Hepatocyte (in vitro differentiated cells): Measurements from ENCODE around the gene PLEK2. TPM values are rescaled to one million over a fixed set of nuclear protein-coding genes. Genes with fewer than 3 reads are reported as not detected.
A peak's percentile ranks its signal among the peaks of the same experiment; 100 is the strongest.

ENCODE experiments used
- DNase-seq: peaks from one replicate; pipeline ENCODE4 v3.0.0-alpha.2; 2016; ENCODE audit warnings: low spot score
- H2AFZ ChIP-seq: fragments of 200-600 bp; sonication (generic); 2 replicates; pipeline ENCODE4 v1.6.0; 2016; ENCODE audit warnings: antibody characterized with exemption, mild to moderate bottlenecking
- H3K27ac ChIP-seq: fragments of 200-600 bp; sonication (generic); 2 replicates; pipeline ENCODE4 v1.5.1; 2016; ENCODE audit warnings: mild to moderate bottlenecking
- H3K27me3 ChIP-seq: fragments of 200-600 bp; sonication (generic); 2 replicates; pipeline ENCODE4 v1.6.1; 2016
- H3K36me3 ChIP-seq: fragments of 200-600 bp; sonication (generic); replicated peaks from 2 replicates; pipeline ENCODE4 v1.5.1; 2016; ENCODE audit warnings: low read depth; ENCODE audit not compliant: insufficient read depth
- H3K4me1 ChIP-seq: fragments of 200-600 bp; sonication (generic); 2 replicates; pipeline ENCODE4 v1.5.1; 2016; ENCODE audit warnings: mild to moderate bottlenecking, moderate library complexity; ENCODE audit not compliant: insufficient read depth
- H3K4me2 ChIP-seq: fragments of 200-600 bp; sonication (generic); 2 replicates; pipeline ENCODE4 v1.6.0; 2016
- H3K4me3 ChIP-seq: fragments of 200-600 bp; sonication (generic); 2 replicates; pipeline ENCODE4 v1.5.1; 2016; ENCODE audit warnings: mild to moderate bottlenecking
- H3K79me2 ChIP-seq: fragments of 200-600 bp; sonication (generic); 2 replicates; pipeline ENCODE4 v1.6.0; 2017; ENCODE audit warnings: mild to moderate bottlenecking
- H3K9me2 ChIP-seq: fragments of 200-600 bp; sonication (generic); replicated peaks from 2 replicates; pipeline ENCODE4 v1.6.0; 2017; ENCODE audit warnings: mild to moderate bottlenecking; ENCODE audit not compliant: insufficient read depth
- H3K9me3 ChIP-seq: fragments of 200-600 bp; sonication (generic); 2 replicates; pipeline ENCODE4 v1.5.1; 2016; ENCODE audit warnings: low read depth, mild to moderate bottlenecking
- H4K20me1 ChIP-seq: fragments of 200-600 bp; sonication (generic); 2 replicates; pipeline ENCODE4 v1.6.0; 2016; ENCODE audit warnings: mild to moderate bottlenecking; ENCODE audit not compliant: insufficient read depth, poor library complexity, severe bottlenecking
- EZH2 ChIP-seq: fragments of 200-600 bp; sonication (generic); IDR thresholded peaks from 2 replicates; pipeline ENCODE4 v1.6.1; 2016; ENCODE audit warnings: antibody characterized with exemption, mild to moderate bottlenecking, borderline replicate concordance
- EZH2phosphoT487 ChIP-seq: fragments of 200-600 bp; sonication (generic); IDR thresholded peaks from one replicate; pipeline ENCODE4 v1.6.1; 2018; ENCODE audit warnings: antibody characterized with exemption, mild to moderate bottlenecking, low read depth, moderate library complexity; ENCODE audit not compliant: unreplicated experiment, severe bottlenecking
- WGBS: methylation state at CpG from one replicate; pipeline ENCODE4 v1.1.6; 2016; ENCODE audit warnings: low lambda C conversion rate; ENCODE audit errors: missing lambda C conversion rate; 5-methylcytosine and 5-hydroxymethylcytosine counted together
- polyA plus RNA-seq: library from polyadenylated mRNA; unstranded; fragments of >200 nt; fragmentation: Nextera tagmentation; extraction: Ambion mirVana; gene quantifications from 2 replicates; pipeline ENCODE4 v1.2.1, GENCODE V29; 2016
- total RNA-seq: library from RNA; depleted of rRNA; stranded (reverse); fragments of >200 nt; gene quantifications from 2 replicates; pipeline ENCODE4 v1.2.3, GENCODE V29; 2014
- TF ChIP-seq, protein P1 (sequence below): fragments of 200-600 bp; sonication (generic); IDR thresholded peaks from 2 replicates; pipeline ENCODE4 v1.5.1; 2016; ENCODE audit warnings: antibody characterized with exemption, mild to moderate bottlenecking; ENCODE audit not compliant: poor library complexity

The PLEK2 gene
- total and polyA plus RNA-seq, 2 experiments from 2014 or later, result 4.8 to 14.6 TPM

DNA sequence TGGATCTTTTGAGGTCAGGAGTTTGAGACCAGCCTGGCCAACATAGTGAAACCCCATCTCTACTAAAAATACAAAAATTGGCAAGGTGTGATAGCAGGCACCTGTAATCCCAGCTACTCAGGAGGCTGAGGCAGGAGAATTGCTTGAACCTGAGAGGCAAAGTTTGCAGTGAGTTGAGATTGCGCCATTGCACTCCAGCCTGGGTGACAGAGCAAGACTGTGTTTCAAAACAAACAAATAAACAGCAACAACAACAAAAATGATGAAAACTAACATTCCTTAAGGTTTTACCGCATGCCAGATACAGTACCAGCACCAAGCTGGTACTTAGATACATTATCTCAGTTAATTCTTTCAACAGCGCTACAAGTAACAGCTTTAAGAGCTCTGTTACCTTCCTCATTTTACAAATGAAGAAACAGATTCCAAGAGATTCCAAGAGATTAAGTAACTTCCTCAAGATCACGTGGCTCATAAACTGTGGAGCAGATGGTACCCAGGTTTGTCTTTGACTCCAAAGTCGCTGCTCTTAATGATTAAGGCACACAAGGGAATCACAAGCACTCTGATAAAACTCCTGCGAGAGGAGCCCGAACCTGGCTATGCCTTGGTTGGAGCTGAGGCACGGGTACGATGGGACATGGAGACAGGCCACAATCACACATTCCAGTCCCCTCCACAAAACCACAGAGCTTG is 17.7 kb upstream of the PLEK2 start:
- WGBS, result 60% methylated on average over 9 of the region's 9 CpGs
- Histone ChIP-seq H3K27ac (peak overlapping the region; percentile 88), H3K4me3 (no peak overlapping the region), H3K9me2 (no peaks in the 10 kb centered on the region), H3K9me3 (no peaks in the 10 kb centered on the region), H3K4me2 (no peak overlapping the region), H3K27me3 (no peaks in the 10 kb centered on the region), H3K79me2 (no peaks in the 10 kb centered on the region), H3K4me1 (peaks cover 30% of the 10 kb centered on the region), H4K20me1 (no peaks in the 10 kb centered on the region), H2AFZ (no peak overlapping the region), H3K36me3 (no peaks in the 10 kb centered on the region)
- TF ChIP-seq EZH2, result no peak
- TF ChIP-seq EZH2phosphoT487, result no peak
- TF ChIP-seq, protein P1, sequence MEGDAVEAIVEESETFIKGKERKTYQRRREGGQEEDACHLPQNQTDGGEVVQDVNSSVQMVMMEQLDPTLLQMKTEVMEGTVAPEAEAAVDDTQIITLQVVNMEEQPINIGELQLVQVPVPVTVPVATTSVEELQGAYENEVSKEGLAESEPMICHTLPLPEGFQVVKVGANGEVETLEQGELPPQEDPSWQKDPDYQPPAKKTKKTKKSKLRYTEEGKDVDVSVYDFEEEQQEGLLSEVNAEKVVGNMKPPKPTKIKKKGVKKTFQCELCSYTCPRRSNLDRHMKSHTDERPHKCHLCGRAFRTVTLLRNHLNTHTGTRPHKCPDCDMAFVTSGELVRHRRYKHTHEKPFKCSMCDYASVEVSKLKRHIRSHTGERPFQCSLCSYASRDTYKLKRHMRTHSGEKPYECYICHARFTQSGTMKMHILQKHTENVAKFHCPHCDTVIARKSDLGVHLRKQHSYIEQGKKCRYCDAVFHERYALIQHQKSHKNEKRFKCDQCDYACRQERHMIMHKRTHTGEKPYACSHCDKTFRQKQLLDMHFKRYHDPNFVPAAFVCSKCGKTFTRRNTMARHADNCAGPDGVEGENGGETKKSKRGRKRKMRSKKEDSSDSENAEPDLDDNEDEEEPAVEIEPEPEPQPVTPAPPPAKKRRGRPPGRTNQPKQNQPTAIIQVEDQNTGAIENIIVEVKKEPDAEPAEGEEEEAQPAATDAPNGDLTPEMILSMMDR, result no peak
- no peak for DNase-seq

DNA sequence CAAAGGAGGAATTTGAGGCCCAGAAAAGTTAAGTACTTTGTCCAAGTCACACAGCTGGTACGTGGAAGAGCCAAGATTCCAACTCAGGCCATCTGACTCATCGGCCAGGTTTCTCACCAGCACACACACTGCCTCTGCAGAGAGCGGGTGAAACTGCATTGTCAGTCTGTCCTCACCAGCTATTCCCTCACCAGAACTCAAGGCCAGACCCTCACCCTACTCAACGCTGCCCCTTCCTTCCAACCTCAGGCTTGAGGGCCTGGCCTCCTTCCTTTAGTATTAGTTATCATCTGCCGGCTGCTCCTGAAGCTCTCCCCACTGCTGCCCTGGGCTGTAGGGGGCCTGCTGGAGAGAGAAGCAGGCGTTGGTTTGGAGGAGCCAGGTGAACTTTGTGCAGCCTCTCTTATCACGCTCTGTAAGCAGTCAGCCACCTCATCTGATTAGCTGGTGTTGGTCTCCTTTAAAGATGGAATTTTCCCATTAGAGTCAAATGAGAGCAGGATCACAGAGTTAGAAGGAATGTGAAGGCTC is 16.6 kb upstream of the PLEK2 start:
- Histone ChIP-seq H3K79me2 (no peaks in the 10 kb centered on the region), H3K27me3 (no peaks in the 10 kb centered on the region), H3K27ac (peak overlapping the region; percentile 88), H3K4me2 (peak overlapping the region; percentile 48), H3K4me3 (no peak overlapping the region), H3K9me3 (no peaks in the 10 kb centered on the region), H2AFZ (peak overlapping the region; percentile 39), H3K9me2 (no peaks in the 10 kb centered on the region), H4K20me1 (no peaks in the 10 kb centered on the region), H3K4me1 (peaks cover 30% of the 10 kb centered on the region), H3K36me3 (no peaks in the 10 kb centered on the region)
- 46% methylated on average over 7 of the region's 7 CpGs for WGBS
- no peak for TF ChIP-seq EZH2phosphoT487
- TF ChIP-seq, protein P1, result peak; percentile 17
- peak; percentile 74 for DNase-seq

DNA sequence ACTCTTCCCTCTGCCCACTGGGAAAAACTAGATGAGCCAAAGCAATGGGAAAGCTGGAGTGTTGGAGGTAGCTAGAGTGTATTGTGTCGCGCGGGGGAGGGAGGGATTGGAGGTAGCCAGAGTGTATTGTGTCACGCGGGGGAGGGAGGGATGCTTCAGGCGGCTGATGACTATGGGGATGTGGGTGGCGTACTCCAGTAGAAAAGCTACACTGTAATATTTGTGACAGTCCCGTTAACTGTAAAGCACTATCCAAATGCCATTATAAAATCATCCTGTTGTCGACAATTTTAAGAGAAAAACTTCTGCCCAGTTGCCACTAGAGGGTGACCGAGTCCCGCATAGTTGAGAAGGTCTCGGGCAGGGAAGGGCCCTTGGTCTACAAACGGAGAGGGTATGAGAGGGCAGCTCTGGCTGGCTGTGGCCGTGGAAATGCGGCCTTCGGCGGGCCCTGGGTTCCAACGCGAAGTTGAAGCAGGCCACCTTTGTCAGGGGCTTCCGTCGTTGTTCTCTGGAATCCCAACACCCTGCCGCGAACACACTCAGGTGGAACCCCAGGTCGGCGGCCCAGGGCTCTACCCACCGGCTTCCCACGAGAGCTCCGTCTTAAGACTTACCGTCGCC is 15.1 kb upstream of the PLEK2 start:
- peaks cover 25% of the 10 kb centered on the region for H3K4me1 ChIP-seq
- DNase-seq, result peak; percentile 91
- no peaks in the 10 kb centered on the region for H3K27me3 ChIP-seq
- no peaks in the 10 kb centered on the region for H4K20me1 ChIP-seq
- TF ChIP-seq EZH2phosphoT487, result no peak
- TF ChIP-seq, protein P1, result peak; percentile 82
- H3K27ac ChIP-seq, result peak overlapping the region; percentile 88
- no peak overlapping the region for H3K4me3 ChIP-seq
- peak overlapping the region; percentile 56 for H2AFZ ChIP-seq
- no peaks in the 10 kb centered on the region for H3K9me2 ChIP-seq
- 37% methylated on average over 30 of the region's 30 CpGs for WGBS
- peak overlapping the region; percentile 48 for H3K4me2 ChIP-seq
- H3K9me3 ChIP-seq, result no peaks in the 10 kb centered on the region
- H3K36me3 ChIP-seq, result no peaks in the 10 kb centered on the region
- no peaks in the 10 kb centered on the region for H3K79me2 ChIP-seq
